WTC11 (cell line): ENCODE results near the gene GLOD5. TPM values are rescaled to one million over a fixed set of nuclear protein-coding genes. Genes with fewer than 3 reads are reported as not detected.

ENCODE experiments used
- ATAC-seq: fragments of 200-7000 bp; cut with Tn5 transposase; 2 replicates; pipeline ENCODE4 v1.10.0; 2021; ENCODE audit warnings: mild to moderate bottlenecking, moderate library complexity
- CTCF ChIA-PET: fragments of 300-600 bp; sonication (Branson Sonifier 250); formaldehyde crosslinking; loops from one replicate; lab custom pipeline; 2021; ENCODE audit warnings: antibody characterized with exemption; lab: Charles Lee
- POLR2A ChIA-PET: fragments of 350-600 bp; sonication (Branson Sonifier 250); formaldehyde crosslinking; loops from one replicate; lab custom pipeline; 2021; ENCODE audit warnings: antibody characterized with exemption; lab: Charles Lee
- DNase-seq: peaks from one replicate; pipeline ENCODE4 v3.0.0; 2021; ENCODE audit warnings: low spot score
- H3K27ac Mint-ChIP-seq: 2 replicates; pipeline ENCODE4 v1.8.0; 2021; ENCODE audit warnings: mixed read lengths
- H3K27me3 Mint-ChIP-seq: 2 replicates; pipeline ENCODE4 v1.8.0; 2021; ENCODE audit warnings: low read depth, mild to moderate bottlenecking, moderate library complexity, mixed read lengths
- H3K36me3 Mint-ChIP-seq: 2 replicates; pipeline ENCODE4 v1.8.0; 2021; ENCODE audit warnings: mixed read lengths
- H3K4me1 Mint-ChIP-seq: 2 replicates; pipeline ENCODE4 v1.8.0; 2022; ENCODE audit warnings: mixed read lengths
- H3K4me3 Mint-ChIP-seq: 2 replicates; pipeline ENCODE4 v1.8.0; 2021; ENCODE audit warnings: mild to moderate bottlenecking, moderate library complexity, mixed read lengths
- H3K9me3 Mint-ChIP-seq: 2 replicates; pipeline ENCODE4 v1.8.0; 2021; ENCODE audit warnings: mixed read lengths
- AR ChIP-seq: fragments of 250-450 bp; sonication (Bioruptor Pico); IDR thresholded peaks from 2 replicates; pipeline ENCODE4 v1.9.0; 2021; ENCODE audit warnings: mild to moderate bottlenecking
- CREM ChIP-seq: sonication (generic); formaldehyde crosslinking; IDR thresholded peaks from 2 replicates; pipeline ENCODE4 v1.8.1; 2022; ENCODE audit warnings: mild to moderate bottlenecking, missing genetic modification reagents, moderate library complexity
- E2F1 ChIP-seq: sonication (generic); formaldehyde crosslinking; IDR thresholded peaks from 2 replicates; pipeline ENCODE4 v1.8.0; 2022; ENCODE audit warnings: mild to moderate bottlenecking, missing genetic modification reagents
- FOXK1 ChIP-seq: sonication (generic); formaldehyde crosslinking; IDR thresholded peaks from 2 replicates; pipeline ENCODE4 v1.8.0; 2022; ENCODE audit warnings: mild to moderate bottlenecking, moderate library complexity, missing genetic modification reagents
- GABPB1 ChIP-seq: sonication (generic); formaldehyde crosslinking; IDR thresholded peaks from 2 replicates; pipeline ENCODE4 v1.8.1; 2023; ENCODE audit warnings: mild to moderate bottlenecking, missing genetic modification reagents
- GTF2I ChIP-seq: fragments of 250-450 bp; sonication (Bioruptor Pico); conservative IDR thresholded peaks from 2 replicates; pipeline ENCODE4 v1.4.0; 2021; ENCODE audit warnings: mild to moderate bottlenecking
- HMGXB4 ChIP-seq: sonication (generic); formaldehyde crosslinking; IDR thresholded peaks from 2 replicates; pipeline ENCODE4 v1.8.1; 2023; ENCODE audit warnings: mild to moderate bottlenecking, moderate library complexity, missing genetic modification reagents
- IRF2 ChIP-seq: sonication (generic); formaldehyde crosslinking; IDR thresholded peaks from 2 replicates; pipeline ENCODE4 v1.8.0; 2022; ENCODE audit warnings: low read depth, missing genetic modification reagents, borderline replicate concordance
- KAT7 ChIP-seq: sonication (generic); formaldehyde crosslinking; IDR thresholded peaks from 2 replicates; pipeline ENCODE4 v1.8.1; 2023; ENCODE audit warnings: missing genetic modification reagents, mild to moderate bottlenecking, borderline replicate concordance
- MAX ChIP-seq: sonication (generic); formaldehyde crosslinking; IDR thresholded peaks from 2 replicates; pipeline ENCODE4 v1.8.0; 2022; ENCODE audit warnings: mild to moderate bottlenecking, missing genetic modification reagents
- NFYB ChIP-seq: sonication (generic); formaldehyde crosslinking; conservative IDR thresholded peaks from 2 replicates; pipeline ENCODE4 v1.8.0; 2022; ENCODE audit warnings: low read depth, missing genetic modification reagents
- SOX15 ChIP-seq: fragments of 250-450 bp; sonication (Bioruptor Pico); IDR thresholded peaks from 2 replicates; pipeline ENCODE4 v1.9.0; 2021; ENCODE audit warnings: mild to moderate bottlenecking
- TEAD4 ChIP-seq: sonication (generic); formaldehyde crosslinking; IDR thresholded peaks from 2 replicates; pipeline ENCODE4 v1.8.0; 2022; ENCODE audit warnings: mild to moderate bottlenecking, missing genetic modification reagents
- ZBTB21 ChIP-seq: sonication (generic); formaldehyde crosslinking; IDR thresholded peaks from 2 replicates; pipeline ENCODE4 v1.8.1; 2023; ENCODE audit warnings: mild to moderate bottlenecking, missing genetic modification reagents, borderline replicate concordance
- ZBTB43 ChIP-seq: sonication (generic); formaldehyde crosslinking; IDR thresholded peaks from 2 replicates; pipeline ENCODE4 v1.8.1; 2023; ENCODE audit warnings: mild to moderate bottlenecking, missing genetic modification reagents
- ZNF396 ChIP-seq: fragments of 250-450 bp; sonication (Bioruptor Pico); IDR thresholded peaks from 2 replicates; pipeline ENCODE4 v1.8.0; 2021; ENCODE audit warnings: mild to moderate bottlenecking, moderate library complexity, borderline replicate concordance
- ZNF416 ChIP-seq: fragments of 250-450 bp; sonication (Bioruptor Pico); IDR thresholded peaks from 2 replicates; pipeline ENCODE4 v1.9.0; 2021; ENCODE audit warnings: mild to moderate bottlenecking, inconsistent platforms
- ZNF423 ChIP-seq: fragments of 250-450 bp; sonication (Bioruptor Pico); IDR thresholded peaks from 2 replicates; pipeline ENCODE4 v2.1.2; 2022; ENCODE audit warnings: mild to moderate bottlenecking, moderate library complexity
- total RNA-seq: library from RNA; stranded (reverse); gene quantifications from 3 replicates; pipeline ENCODE4 v1.2.3, GENCODE V29; 2021

GLOD5 gene
- total RNA-seq, 1 experiment from 2014 or later, result not detected

- TF ChIP-seq E2F1 (CRISPR knock-in tag), result no peak
These were observed 25.4 kb downstream of the GLOD5 start (continued) for GRCh38 chrX:48786825-48787504.

- peaks cover 15% of the 10 kb centered on the region for H3K27me3 Mint-ChIP-seq
- H3K4me1 Mint-ChIP-seq, result no peaks in the 10 kb centered on the region
- ATAC-seq (no peak), DNase-seq (no peak)
- H3K9me3 Mint-ChIP-seq, result no peaks in the 10 kb centered on the region
- POLR2A ChIA-PET, result no interaction called here
- H3K4me3 Mint-ChIP-seq, result no peak overlapping the region
- no peaks in the 10 kb centered on the region for H3K36me3 Mint-ChIP-seq
- H3K27ac Mint-ChIP-seq, result no peak overlapping the region
- TF ChIP-seq GTF2I, result no peak
- no peak for TF ChIP-seq MAX
- no peak for TF ChIP-seq FOXK1 (CRISPR knock-in tag)
- CTCF ChIA-PET, result no interaction called here
These were observed 26.2 kb downstream of the GLOD5 start for GRCh38 chrX:48787505-48788443.

- Mint-ChIP-seq H3K27me3 (peaks cover 15% of the 10 kb centered on the region), H3K36me3 (no peaks in the 10 kb centered on the region), H3K4me1 (no peaks in the 10 kb centered on the region), H3K9me3 (no peaks in the 10 kb centered on the region), H3K4me3 (no peak overlapping the region)
- POLR2A ChIA-PET, result no interaction called here
- no peak for DNase-seq
- CTCF ChIA-PET, result no interaction called here
- no peak for TF ChIP-seq FOXK1 (CRISPR knock-in tag)
- no peak for TF ChIP-seq IRF2 (CRISPR knock-in tag)
- TF ChIP-seq AR, result no peak
- no peak for TF ChIP-seq SOX15
- TF ChIP-seq MAX, result no peak
- TF ChIP-seq ZBTB21 (CRISPR knock-in tag), result no peak
- no peak for TF ChIP-seq TEAD4 (CRISPR knock-in tag)
- no peak for TF ChIP-seq HMGXB4 (CRISPR knock-in tag)
- no peak for TF ChIP-seq NFYB (CRISPR knock-in tag)
- TF ChIP-seq ZBTB43 (CRISPR knock-in tag), result no peak
- no peak for TF ChIP-seq ZNF423 (CRISPR knock-in tag)
- TF ChIP-seq GABPB1 (CRISPR knock-in tag), result no peak
- no peak for TF ChIP-seq KAT7 (CRISPR knock-in tag)
- no peak for TF ChIP-seq CREM (CRISPR knock-in tag)
- no peak for TF ChIP-seq ZNF396 (CRISPR knock-in tag)
- TF ChIP-seq ZNF416 (CRISPR knock-in tag), result no peak
- TF ChIP-seq, all 79 proteins: peak for 0
- ATAC-seq, result no peak
- no peak overlapping the region for H3K27ac Mint-ChIP-seq
These were observed 28.0 kb downstream of the GLOD5 start for GRCh38 chrX:48789366-48790220.
